NCI-H1048 (cell line): Measurements from ENCODE around the gene ABCC9.
"Not testable (repeated sequence)": the region's sequence is repeated elsewhere in the genome, so short reads cannot be mapped to it uniquely, and the experiment has no call there.

ENCODE experiments used
- DNase-seq: peaks from one replicate; lab custom pipeline; 2025; lab: John Stamatoyannopoulos, UW

The ABCC9 gene

GRCh38 chr12:21933656-21934055 lies 7.6 kb downstream of the ABCC9 start:
- no peak for DNase-seq

DNA sequence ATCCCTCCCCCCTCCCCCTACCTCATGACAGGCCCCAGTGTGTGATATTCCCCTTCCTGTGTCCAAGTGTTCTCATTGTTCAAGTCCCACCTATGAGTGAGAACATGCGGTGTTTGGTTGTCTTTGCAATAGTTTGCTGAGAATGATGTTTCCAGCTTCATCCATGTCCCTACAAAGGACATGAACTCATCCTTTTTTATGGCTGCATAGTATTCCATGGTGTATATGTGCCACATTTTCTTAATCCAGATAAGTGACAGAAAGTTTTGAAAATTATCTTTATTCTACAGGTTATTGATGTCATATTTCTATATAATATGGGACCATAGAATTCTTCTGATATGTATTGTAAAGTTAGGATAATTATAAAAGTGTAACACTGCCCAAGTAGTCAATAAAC lies 11.3 kb downstream of the ABCC9 start:
- DNase-seq: not testable (repeated sequence)

DNA sequence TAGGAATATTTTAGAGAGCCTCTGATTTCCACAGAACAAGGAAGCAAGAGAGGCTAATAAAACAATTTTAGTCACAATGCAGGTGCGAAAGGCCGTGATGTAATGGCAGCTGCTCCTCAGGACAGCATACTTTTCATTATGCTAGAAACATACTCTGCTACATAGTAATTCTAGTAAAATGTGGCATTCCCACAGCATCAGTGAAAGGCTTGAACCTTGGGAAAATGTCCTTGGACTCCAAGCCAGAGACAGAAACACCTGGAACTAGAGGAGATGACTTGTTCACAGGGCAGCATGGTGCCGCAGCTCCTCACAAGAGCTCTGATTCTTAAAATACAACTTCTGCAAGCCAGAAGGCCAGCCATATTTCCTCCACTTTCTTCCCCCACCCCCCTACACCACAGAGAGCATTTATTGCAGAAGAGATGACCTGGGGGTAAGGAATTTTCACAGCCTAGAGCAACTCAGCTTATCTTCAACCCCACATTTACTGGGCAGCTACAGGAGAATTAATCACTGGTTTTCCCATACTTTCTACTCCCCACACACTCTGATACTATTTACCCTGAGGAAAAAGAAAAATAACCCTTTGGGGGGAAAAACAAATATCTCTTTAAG lies 15.8 kb downstream of the ABCC9 start:
- DNase-seq: no peak

DNA sequence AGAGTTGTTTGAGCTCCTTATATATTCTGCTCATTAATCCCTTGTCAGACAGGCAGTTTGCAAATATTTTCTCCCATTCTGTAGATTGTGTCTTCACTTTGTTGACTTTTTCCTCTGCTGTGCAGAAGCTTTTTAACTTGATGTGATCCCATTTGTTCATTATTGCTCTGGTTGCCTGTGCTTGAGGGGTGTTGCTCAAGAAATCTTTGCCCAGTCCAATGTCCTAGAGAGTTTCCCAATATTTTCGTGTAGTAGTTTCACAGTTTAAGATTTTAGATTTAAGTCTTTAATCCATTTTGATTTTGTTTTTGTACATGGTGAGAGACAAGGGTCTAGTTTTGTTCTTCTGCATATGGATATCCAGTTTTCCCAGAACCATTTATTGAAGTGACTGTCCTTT lies 19.8 kb downstream of the ABCC9 start:
- DNase-seq: no peak

GRCh38 chr12:21918456-21918855 lies 22.8 kb downstream of the ABCC9 start:
- no peak for DNase-seq

- DNase-seq: no peak
These were observed 27.4 kb downstream of the ABCC9 start for GRCh38 chr12:21913823-21914222.

GRCh38 chr12:21912318-21912717 lies 28.9 kb downstream of the ABCC9 start:
- DNase-seq: no peak

DNA sequence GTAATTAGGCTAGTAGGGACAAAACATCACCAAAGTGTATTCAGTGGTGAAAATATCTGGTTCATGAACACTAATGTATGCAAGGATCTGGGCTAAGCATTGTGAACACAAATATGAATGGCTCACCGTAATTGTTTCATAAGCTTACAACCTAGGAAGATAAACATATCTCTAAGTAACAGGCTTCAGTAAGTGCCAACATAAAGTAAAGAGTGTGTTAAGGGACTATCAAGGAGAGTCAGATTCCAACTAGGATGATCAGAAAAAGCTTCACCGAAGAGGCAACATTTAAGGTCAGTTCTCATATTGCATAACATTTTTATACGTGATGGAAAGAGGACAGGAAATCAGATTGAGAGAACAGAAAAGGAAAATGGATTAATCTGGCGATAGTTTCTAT lies 29.4 kb downstream of the ABCC9 start:
- no peak for DNase-seq

- no peak for DNase-seq
These were observed 30.6 kb downstream of the ABCC9 start for GRCh38 chr12:21910657-21911056.

GRCh38 chr12:21907948-21908837 lies 33.0 kb downstream of the ABCC9 start:
- no peak for DNase-seq

DNA sequence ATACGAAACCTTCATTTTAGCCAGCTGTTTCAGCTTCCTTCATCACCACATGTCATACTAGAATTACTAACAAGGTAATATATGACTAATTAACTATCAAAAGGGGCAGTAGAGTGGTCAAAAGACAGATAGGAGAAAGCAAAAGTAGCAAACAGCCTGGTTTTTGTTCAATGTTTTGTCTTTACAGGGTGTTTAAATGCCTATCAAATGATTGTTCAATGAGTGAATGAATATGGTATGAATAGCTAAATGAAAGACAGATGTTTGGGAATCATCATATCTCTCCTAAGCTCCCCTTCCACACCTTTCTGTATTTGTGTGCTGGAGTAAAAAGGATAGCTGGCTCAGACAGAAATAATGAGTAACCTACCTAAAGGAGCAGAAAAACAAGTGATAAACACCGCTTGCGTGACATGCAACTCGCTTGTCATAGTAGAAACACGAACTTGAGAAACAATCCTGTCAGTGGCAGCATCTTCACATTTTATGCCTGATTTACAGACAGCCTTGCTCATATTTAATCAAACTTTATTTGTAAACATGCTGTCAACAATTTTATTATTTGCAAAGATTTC lies 34.2 kb downstream of the ABCC9 start:
- no peak for DNase-seq

- DNase-seq: not testable (repeated sequence)
These were observed 41.7 kb downstream of the ABCC9 start for GRCh38 chr12:21899532-21899931.

GRCh38 chr12:21895651-21896050 lies 45.6 kb downstream of the ABCC9 start:
- DNase-seq: no peak

DNA sequence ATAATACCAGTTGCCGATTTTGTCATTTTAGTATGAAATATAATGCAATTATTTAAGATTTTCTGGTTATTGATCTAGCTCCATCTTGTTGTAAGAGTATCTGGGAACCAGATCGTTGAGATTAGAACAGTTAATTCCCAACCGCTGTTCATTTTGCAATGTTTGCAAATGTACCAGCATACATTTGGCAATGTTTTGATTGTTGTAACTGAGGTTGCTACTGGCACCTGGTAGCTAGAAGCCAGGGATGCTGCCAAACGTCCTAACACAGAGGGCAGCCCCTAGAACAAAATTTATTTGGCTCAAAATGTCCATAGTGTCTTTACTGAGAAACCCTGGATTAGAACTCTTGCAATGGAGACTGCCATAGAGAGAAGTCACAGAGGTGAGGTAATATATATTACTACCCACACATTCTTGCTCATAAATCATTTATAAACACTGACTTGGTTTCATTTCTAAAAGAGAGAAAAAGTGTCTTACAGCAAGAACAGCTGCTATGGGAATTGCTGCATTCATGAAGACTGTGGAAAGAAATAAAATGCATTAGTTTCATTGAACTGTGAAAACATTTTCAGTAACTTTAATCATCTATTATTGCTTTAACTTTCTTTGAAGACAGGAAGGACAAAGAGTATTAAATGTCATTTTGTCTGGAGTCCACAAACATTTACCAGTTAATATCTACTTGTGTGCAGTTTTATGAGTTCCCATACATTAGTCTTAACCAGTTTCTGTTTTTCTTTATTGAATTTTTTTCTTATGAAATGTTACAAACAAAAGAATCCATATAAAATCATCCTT lies 46.2 kb downstream of the ABCC9 start:
- no peak for DNase-seq

DNA sequence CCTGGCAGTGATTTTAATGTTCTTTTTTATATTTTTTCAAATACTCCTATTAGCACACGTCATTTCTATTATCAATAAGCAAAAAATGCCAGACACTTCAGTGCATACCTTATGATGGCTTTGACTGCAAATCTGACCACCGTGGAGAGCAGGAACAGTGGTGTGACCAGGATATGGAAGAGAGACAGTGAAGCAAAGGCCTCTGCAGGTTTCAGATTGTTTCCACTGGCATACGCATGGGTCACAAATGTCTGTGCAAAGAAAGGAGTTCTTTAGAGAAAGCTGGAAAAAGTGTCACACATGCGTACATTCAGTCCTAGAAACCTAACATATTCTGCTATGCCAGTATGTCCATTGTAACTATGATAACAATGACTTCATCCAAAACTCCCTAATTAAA lies 47.3 kb downstream of the ABCC9 start:
- no peak for DNase-seq

- no peak for DNase-seq
These were observed 48.9 kb downstream of the ABCC9 start for GRCh38 chr12:21892341-21892740.

GRCh38 chr12:21891751-21892217 lies 49.4 kb downstream of the ABCC9 start:
- DNase-seq: no peak

DNA sequence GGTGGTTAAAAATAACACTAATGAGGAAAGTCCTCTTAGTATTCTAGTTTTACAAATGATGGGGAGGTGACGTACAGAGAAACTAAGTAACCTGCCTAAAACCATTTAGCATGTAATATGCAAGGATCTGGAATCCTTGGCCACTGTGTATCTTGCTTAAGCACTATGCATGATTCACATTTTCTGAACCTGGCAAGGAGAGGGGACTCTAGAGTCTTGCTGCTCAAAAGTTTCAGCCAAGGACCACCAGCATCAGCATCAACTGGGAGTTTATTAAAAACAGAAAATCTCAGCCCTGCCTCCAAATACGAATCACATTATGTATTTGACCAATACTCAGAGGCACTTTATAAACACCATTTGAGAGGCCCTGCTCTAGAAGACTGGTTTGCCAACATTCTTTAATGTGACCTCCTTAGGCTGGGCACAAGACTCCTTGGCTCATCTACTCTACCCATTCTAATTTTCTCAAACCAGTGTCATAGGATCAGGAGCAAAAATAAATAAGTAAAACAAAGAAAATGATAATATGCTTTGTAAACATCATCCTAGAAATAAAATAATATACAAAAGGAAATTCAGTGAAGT lies 52.9 kb downstream of the ABCC9 start:
- no peak for DNase-seq

DNA sequence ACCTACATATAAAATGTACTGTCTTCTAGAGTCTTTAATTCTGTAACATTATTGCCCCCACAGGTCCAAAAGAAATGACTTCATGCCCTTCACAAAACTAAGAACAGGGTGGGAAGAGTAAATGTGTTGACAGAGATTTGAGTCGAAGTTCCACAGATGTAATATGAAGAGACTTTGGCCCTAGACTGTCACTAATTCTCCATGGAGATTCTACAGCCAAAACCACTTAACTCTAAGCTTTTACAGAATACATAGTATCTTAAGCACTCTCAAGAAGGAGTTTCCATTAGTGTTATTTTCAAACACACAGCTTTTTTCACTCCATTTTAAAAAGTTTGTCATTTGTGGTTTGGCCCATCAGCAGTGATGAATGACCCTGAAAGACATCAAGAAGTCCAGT lies 56.3 kb downstream of the ABCC9 start:
- no peak for DNase-seq

GRCh38 chr12:21882635-21883034 lies 58.6 kb downstream of the ABCC9 start:
- no peak for DNase-seq

- no peak for DNase-seq
These were observed 59.3 kb downstream of the ABCC9 start for GRCh38 chr12:21881965-21882364.

GRCh38 chr12:21879312-21879711 lies 61.9 kb downstream of the ABCC9 start:
- no peak for DNase-seq
